NCI-H510A (cell line): ENCODE measurements around the gene FBLN2.
"Not testable (repeated sequence)": the region's sequence is repeated elsewhere in the genome, so short reads cannot be mapped to it uniquely, and the experiment has no call there.

Source experiments
- DNase-seq: peaks from one replicate; lab custom pipeline; 2025; lab: John Stamatoyannopoulos, UW

The FBLN2 gene

GRCh38 chr3:13549623-13550422, 898 bp downstream of the FBLN2 start:
- DNase-seq, result no peak

GRCh38 chr3:13550423-13550690, 1.4 kb downstream of the FBLN2 start:
- no peak for DNase-seq

GRCh38 chr3:13550791-13551360, 2.0 kb downstream of the FBLN2 start:
- no peak for DNase-seq

DNA sequence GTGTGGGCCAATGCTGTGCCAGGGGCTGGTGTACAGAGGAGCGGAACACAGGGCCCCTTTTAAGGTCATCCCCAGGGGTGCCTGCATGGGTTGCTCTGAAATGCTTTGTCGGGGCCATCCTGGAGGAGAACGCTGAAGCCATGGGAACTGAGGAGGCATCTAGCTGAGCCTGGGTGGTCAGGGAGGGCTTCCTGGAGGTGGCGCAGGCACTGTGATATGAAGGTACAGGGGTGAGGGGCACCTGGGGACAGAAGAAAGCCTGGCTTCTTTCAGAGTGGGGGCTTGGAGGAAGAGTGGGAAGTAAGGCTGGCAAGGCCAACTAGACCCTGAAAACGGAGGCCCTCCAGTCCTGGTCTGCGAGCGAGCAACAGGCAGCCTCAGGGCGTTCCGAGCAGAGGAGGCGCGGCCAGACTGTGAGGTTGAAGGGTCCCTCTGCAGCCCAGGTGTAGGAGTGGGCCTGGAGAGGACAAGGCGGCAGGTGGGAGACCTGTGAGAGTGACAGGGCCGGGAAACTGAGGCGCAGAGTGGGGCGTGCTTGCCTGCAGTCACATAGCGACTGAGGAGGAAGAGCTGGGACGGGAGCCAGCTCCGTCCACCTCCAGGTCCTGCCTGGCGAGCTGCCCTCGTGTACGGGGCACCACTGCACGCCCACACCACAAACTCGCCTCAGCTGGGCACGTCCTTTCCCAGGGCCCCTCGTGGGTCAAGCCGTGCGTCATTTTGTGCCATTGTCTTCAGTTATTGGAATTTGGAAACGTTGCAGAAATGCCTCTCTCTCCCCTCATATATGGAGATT, 4.1 kb downstream of the FBLN2 start:
- DNase-seq, result no peak

DNA sequence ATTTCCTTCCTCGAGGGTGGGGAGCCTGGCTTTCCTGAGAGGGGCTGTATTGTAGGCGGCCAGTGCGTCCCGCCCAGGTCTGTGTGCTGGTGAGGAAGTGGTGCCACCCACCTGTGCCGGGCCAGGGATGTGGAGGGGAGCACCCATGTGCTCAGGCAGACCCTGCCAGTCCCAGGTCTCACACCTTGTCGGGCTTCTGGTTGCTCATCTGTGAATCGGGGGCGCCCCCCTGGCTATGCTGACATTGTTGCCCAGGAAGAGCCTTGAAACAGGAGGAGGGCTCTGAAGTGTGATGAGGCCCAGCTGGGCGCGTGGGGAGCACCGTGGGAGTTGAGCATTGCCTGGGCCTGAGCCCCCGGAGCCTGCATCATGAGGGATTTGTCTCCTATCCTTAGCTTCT, 4.8 kb downstream of the FBLN2 start:
- no peak for DNase-seq

DNA sequence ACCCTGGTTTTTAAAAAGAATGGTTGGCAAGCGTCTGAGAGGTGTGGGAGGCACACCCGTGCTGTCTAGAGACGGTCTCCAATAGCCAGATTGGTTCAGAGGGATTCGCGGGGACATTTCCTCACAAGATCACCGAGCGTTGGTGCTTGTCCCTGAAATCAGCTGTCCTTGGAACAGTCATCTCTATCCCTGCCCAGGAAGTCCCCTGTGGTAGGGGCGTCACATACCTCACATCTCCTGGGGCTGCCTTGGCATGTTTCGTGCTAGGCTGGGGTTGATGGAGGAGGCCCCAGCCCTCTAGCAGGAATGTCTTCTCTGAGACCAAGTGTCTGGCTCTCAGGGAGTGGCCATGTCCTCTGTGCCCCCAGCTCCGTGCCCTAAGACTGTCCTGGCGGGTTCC, 6.8 kb downstream of the FBLN2 start:
- DNase-seq, result no peak

DNA sequence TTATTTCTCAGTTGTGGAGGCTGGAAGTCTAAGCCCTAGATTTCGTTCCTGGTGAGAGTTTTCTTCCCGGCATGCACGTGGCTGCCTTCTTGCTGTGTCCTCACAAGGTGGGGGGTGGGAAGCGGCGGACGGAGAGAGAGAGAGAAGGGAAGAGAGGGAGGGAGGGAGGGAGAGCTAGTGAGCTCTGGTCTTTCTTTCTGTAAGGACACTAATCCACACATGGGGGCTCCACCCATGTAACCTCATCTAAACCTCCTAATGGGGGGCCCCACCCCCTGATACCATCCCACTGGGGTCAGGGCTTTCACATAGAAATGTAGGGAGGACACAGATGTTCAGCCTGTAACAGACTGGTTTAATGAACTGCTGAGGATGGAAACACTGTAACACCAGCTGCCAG, 7.3 kb downstream of the FBLN2 start:
- DNase-seq, result no peak

GRCh38 chr3:13556917-13557316, 8.0 kb downstream of the FBLN2 start:
- no peak for DNase-seq

- no peak for DNase-seq
Observed at GRCh38 chr3:13557417-13557816, 8.5 kb downstream of the FBLN2 start.

DNA sequence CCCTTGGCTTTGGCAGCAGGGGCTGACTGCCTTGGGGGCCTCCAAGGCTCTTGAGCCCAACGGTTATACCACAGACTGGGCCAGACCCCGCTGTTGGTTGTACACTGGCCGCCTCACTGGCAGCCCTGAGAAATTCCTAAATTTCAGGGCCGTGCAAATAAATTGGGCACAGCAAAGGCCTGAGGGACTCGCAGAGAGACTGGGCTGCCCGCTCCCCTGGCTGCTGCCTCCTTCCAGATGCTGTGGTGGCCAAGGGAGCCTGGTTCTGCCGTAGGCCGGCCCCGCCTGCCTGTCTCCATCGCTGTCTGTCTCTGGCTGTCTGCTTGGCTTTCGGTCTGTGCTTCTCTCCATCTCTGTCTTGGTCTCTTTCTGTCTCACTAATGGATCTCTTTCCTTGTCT, 9.0 kb downstream of the FBLN2 start:
- DNase-seq, result no peak

DNA sequence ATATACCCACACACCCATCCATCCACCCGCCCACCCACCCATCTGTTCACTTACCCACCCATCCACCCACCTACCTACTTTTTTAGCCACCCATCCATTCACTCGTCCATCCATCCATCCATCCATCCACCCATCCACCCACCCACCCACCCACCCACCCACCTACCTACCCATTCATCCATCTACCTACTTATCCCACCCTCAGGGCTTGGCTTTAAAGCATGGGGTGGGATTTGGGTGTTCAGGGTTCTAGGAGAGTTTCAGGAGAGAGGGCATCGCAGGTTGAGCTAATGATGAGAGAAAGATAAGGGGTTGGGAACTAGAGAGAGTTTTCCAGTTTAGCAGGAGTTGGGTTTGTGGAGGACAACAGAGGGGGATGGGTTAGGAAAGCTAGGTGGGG, 9.7 kb downstream of the FBLN2 start:
- DNase-seq, result no peak

- no peak for DNase-seq
Observed at GRCh38 chr3:13559764-13560525, 11.0 kb downstream of the FBLN2 start.

DNA sequence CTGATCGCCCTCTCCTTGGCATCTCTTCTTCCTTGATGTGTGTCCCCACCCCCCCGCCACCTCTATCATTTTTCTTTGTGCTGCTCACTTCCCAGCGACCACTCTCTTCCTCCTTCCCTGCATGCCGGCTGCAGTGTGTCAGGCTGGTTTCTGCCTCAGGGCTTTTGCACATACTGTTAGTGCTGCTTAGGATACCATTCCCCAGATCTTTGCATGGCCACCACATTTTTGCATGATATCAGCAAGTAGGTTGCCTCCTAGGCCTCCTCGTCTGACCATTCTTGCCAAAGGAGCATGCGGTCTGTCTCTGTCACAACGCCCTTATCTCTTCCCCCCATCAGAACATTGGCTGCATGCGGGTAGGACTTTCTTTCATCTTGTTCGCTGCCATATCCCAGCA, 12.5 kb downstream of the FBLN2 start:
- no peak for DNase-seq

DNA sequence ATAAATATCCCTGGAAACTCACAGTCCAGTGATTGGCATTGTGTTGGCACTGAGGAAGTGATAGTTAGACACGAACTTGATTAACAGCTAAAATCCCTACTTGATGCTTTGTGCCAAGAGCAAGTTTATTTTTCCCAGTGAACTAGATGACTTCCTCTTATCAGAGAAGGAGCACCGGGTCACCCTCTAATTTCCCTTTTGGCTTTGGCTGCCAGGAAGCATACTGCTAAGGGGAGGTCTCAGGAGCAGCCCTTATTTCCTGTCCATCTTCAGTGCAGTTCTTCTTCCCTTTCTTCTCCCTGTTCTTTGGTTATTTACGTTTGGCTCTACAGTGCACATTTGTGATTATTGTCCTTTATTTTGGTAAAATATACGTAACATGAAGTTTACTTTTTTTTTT, 13.0 kb downstream of the FBLN2 start:
- DNase-seq, result no peak

DNA sequence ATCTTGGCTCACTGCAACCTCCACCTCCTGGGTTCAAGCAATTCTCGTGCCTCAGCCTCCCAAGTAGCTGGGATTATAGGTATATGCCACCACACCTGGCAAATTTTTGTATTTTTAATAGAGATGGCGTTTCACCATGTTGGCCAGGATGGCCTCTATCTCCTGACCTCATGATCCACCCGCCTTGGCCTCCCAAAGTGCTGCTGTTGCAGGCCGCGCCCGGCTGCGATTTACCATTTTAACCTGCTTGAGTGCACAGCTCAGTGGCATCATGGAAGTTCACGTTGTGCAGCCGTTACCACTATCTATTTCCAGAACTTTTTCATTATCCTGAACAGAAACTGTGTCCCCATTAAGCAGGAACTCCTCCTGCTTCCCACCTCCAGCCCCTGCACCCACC, 13.5 kb downstream of the FBLN2 start:
- DNase-seq, result not testable (repeated sequence)

- no peak for DNase-seq
Observed at GRCh38 chr3:13563321-13563720, 14.4 kb downstream of the FBLN2 start.

DNA sequence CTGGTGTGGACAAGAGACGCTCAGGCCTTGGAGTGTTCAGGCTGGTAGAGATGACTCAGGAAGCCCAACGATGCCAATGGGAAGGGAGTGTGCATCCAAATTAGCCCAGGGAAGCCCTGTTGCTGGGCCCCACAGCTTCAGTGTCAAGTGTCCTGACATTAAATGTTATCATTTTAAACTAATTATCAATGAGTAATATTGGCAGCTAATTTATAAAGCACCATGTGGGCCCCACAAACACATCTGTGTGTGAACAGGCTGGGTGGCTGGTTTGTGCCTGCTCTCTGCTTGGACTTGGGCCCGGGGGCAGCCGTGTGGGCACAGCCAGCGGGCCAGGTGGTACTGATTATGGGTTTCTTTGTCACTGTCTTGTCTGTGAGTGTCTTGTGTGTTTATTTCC, 15.0 kb downstream of the FBLN2 start:
- DNase-seq, result no peak

- DNase-seq, result peak; percentile 82
Observed at GRCh38 chr3:13564751-13565560, 16.0 kb downstream of the FBLN2 start.

GRCh38 chr3:13565581-13566452, 16.9 kb downstream of the FBLN2 start:
- DNase-seq, result no peak

GRCh38 chr3:13566453-13566748, 17.5 kb downstream of the FBLN2 start:
- no peak for DNase-seq

- DNase-seq, result no peak
Observed at GRCh38 chr3:13566769-13567310, 17.9 kb downstream of the FBLN2 start.
